ENCODE data around the gene PHF1.
"Not testable (repeated sequence)": the region's sequence is repeated elsewhere in the genome, so short reads cannot be mapped to it uniquely, and the experiment has no call there.

Gene PHF1

DNA sequence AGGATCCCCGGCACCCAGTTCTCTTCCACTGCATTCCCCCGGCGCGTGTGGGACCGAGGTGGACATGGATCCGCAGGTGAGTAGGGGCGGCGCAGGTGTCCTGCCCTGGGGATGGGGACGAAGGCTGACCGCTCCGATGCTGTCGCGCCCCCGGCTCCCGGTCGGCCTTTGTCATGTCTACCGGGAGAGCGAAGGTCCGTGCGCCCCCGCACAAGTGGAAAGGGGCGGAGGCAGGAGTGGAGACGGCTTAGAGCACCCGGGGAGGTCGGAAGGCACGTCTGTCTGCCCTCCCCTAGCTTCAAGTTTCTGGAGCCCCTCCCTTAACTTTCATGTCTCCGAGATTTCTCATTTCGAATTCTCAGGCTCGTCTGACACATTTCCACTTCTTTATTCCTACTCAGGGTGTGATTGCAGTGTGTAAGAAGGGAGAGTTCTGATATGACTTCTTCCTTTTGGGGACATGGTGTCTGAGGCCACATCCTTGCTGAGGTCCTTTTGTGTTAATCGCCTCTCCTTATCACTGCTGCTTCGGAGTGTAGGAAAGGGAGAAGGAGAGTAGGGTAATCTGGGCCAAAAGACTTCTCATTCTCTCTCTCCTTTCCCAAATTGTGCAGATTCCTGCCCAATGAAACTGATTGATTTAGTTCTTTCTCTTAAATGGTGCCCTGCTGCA lies 18.8 kb upstream of the PHF1 start:
- DNase-seq (ENCODE audit: low read depth, low spot score): no peak

DNA sequence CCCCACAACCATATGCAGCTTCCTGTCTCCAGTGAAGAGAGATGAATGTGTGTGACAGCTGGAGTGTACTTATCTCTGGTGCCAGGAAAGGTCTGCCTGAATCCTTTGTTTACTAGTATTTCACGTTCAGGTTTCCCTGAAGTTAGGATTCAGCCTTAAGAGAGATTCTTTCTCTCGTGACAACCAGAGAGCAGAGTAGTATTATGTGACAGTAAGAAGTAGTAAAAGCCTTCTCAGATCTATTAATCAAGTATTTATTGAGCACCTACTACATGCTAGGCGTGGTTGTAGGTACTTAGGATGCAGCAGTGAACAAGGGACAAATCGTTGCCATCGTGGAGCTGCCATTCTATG lies 18.2 kb upstream of the PHF1 start:
- no peak for DNase-seq (ENCODE audit: low read depth, low spot score)

DNA sequence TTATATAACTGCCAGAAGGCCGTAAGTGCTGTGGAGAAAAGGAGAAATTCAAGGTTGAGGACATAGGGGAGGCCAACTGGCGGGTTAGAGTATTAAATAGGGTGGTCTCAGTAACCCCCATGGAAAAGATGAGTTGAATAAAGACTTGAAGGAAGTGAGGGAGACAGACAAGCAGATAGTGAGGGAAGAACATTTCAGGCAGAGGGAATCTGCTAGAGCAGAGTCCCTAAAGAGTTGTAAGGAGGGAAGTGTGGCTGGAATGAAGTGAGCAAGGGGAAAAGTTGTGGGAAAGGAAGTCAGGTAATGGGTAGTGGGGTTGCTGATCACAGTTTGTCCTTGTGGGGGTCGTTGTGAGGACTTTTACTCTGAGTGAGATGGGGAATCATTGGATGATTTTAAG lies 17.8 kb upstream of the PHF1 start:
- no peak for DNase-seq (ENCODE audit: low read depth, low spot score)

DNA sequence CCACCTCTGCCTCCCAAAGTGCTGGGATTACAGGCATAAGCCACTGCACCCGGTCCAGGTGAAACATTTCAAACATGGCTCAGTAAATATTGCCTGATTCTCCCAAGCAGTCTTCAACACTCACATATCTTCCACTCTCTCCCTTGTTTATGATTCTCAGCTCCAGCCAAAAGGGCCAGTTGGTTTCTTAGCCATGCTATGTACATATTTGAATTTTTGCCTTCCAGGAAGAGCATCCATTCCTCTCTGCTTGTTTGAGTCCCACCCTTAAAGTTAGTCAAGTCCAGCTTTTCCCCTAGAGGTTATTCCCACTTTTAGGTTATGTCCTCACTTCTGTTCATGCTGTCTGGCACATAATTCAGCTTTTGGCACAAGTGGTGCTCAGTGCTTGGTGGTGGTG lies 13.3 kb upstream of the PHF1 start:
- no peak for DNase-seq (ENCODE audit: low read depth, low spot score)

DNA sequence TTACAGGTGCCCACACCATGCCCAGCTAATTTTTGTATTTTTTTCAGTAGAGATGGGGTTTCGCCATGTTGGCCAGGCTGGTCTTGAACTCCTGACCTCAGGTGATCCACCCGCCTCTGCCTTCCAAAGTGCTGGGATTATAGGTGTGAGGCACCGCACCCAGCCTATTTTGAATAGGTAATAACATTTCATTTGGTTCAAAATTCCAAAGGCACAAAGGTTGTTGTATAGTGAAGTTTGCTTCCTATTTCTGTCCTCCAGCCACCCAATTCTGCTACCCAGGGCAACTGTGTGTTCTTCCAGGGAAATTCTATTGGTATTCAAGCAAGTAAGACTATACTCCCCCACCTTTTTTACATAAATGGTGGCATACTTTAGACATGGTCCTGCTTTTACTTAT lies 12.2 kb upstream of the PHF1 start:
- DNase-seq (ENCODE audit: low read depth, low spot score): not testable (repeated sequence)

DNA sequence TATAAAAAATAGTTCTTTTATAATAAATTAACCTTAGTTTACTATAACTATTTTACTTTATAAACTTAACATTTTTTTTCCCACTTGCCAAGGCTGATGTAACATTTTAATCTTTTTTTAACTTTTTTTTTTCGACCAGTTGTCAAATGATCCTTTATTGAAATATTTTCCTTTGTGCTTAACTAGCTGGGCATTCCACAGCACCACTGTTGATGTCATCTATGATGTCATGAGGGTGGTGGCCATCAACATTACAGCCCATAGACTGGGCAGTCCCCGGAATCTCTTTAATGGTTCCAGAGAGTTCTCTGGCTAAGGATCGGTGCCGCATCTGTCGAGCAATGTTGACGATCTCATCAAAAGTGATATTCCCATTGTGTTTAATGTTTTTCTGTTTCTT lies 10.9 kb upstream of the PHF1 start:
- not testable (repeated sequence) for DNase-seq (ENCODE audit: low read depth, low spot score)

DNA sequence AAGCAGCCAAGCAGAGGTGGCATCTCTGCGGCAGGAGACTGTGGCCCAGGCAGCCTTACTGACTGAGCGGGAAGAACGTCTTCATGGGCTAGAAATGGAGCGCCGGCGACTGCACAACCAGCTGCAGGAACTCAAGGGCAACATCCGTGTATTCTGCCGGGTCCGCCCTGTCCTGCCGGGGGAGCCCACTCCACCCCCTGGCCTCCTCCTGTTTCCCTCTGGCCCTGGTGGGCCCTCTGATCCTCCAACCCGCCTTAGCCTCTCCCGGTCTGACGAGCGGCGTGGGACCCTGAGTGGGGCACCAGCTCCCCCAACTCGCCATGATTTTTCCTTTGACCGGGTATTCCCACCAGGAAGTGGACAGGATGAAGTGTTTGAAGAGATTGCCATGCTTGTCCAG lies 5.9 kb upstream of the PHF1 start:
- no peak for DNase-seq (ENCODE audit: low read depth, low spot score)

DNA sequence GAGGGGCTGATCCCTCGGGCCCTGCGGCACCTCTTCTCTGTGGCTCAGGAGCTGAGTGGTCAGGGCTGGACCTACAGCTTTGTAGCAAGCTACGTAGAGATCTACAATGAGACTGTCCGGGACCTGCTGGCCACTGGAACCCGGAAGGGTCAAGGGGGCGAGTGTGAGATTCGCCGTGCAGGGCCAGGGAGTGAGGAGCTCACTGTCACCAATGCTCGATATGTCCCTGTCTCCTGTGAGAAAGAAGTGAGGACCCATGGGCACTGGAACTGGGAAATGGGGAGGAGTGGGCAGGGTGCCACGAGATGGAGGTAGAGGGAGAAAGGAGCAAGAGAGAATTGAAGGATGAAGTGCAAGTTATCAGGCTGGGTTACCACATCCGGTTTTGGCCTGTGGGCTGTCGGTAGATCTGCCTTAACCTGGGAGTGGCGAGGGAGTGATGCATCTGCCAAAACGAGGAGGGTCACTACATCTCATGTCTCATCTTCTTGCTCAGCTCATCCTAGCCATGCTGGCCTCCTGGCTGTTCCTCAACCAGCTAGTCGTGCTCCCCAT lies 5.4 kb upstream of the PHF1 start:
- no peak for DNase-seq (ENCODE audit: low read depth, low spot score)

DNA sequence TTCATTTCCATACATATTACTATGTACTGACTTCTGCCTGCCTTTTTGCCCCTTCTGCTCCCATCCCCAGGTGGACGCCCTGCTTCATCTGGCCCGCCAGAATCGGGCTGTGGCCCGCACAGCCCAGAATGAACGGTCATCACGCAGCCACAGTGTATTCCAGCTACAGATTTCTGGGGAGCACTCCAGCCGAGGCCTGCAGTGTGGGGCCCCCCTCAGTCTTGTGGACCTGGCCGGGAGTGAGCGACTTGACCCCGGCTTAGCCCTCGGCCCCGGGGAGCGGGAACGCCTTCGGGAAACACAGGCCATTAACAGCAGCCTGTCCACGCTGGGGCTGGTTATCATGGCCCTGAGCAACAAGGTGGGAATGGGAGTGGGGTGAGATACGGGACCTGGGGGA lies 4.7 kb upstream of the PHF1 start:
- DNase-seq (ENCODE audit: low read depth, low spot score): no peak

DNA sequence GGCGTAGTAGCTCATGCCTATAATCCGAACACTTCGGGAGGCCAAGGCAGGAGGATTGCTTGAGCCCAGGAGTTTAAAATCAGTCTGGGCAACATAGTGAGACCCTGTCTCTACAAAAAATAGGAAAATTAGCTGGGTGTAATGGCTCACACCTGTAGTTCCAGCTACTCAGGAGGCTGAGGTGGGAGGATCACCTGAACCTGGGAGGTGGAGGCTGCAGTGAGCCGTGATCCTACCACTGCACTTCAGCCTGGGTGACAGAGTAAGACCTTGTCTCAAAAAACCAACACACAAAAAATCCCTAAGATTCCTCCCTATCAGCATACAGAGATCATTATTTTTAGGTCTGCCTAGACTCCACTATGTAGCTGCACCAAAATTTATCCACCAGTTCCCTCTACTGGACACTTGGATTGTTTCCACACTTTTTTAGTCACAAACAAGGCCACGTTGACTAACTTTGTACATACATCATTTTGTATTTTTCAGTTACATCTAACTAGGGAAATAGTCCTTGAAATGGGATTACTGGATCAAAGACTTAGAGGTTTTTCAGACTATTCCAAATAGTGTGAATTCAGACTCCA lies 3.6 kb upstream of the PHF1 start:
- no peak for DNase-seq (ENCODE audit: low read depth, low spot score)

DNA sequence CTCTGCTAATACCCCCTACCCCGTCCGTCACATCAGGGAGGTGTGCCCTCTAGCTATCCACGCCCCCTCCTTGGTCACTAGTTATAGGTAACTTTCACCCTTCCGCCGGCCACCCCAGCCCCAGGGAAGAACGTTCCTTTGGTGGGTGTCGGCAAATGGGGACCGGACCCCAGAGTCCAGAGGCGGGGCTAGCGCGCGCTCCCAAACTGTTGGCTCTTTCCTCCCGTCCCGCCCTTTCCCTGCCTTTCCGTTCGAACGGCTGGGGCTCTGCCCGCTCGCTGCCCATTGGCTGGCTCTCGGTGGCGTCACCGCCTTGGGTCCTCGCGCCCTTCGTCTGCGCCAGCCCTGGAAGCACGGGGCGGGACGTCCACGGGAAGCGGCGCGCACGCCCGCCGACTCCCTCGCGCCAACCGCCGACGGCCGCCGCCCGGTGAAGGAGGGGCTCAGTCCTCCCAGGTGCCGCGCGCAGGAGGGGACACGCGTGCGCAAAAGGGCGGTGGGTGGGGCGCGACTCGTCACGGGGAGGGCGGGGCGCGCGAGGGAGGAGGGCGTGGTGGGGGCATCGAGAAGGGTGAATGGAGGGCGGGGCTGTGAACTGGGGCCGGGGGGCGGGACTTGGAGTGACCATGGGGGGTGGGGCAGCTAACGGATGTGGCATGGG lies 634 bp upstream of the PHF1 start:
- DNase-seq (ENCODE audit: low read depth, low spot score): peak; percentile 99

DNA sequence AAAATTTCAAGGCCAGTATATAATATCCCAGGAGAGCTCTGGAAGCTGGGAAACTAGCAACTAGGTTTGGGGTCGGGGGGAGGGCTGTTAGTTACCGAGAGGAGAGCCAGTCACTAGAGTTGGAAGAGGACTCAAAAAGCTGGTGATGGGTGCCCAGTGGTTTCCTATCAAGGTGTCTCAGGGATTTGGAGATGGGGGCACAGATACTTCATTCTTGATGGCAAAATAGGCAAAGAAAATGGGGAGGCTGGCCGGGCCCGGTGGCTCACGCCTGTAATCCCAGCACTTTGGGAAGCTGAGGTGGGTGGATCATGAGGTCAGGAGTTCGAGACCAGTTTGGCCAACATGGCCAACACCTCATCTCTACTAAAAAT lies 805 bp downstream of the PHF1 start:
- DNase-seq (ENCODE audit: low read depth, low spot score): no peak

DNA sequence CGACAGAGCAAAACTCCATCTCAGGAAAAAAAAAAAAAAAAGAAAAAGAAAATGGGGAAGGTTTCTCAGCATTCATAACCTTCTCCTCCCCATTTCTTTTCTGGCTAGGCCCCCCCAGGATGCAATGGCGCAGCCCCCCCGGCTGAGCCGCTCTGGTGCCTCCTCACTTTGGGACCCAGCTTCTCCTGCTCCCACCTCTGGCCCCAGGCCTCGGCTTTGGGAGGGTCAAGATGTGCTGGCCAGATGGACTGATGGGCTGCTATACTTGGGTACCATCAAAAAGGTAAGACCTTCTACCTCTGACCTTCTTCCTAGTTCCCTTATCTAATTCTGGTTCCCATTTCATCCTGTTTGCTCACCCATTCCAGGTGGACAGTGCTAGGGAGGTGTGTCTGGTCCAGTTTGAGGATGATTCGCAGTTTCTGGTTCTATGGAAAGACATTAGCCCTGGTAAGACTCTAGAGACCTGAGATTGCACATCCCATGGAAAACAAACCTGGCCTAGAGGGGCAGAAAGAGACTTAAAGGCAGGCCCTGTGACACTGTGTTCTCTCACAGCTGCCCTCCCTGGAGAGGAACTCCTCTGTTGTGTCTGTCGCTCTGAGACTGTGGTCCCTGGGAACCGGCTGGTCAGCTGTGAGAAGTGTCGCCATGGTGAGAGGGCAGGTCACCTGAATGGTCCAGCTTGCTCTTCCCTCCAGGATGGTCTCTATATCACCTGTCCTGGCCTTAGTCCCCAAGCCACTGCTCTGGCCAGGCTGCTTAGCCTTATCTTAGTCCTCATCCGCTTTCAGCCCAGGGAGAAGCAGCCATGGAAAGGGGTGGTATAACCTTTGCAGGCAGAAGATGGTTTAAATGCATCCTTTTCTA lies 1.6 kb downstream of the PHF1 start:
- DNase-seq (ENCODE audit: low read depth, low spot score): no peak

DNA sequence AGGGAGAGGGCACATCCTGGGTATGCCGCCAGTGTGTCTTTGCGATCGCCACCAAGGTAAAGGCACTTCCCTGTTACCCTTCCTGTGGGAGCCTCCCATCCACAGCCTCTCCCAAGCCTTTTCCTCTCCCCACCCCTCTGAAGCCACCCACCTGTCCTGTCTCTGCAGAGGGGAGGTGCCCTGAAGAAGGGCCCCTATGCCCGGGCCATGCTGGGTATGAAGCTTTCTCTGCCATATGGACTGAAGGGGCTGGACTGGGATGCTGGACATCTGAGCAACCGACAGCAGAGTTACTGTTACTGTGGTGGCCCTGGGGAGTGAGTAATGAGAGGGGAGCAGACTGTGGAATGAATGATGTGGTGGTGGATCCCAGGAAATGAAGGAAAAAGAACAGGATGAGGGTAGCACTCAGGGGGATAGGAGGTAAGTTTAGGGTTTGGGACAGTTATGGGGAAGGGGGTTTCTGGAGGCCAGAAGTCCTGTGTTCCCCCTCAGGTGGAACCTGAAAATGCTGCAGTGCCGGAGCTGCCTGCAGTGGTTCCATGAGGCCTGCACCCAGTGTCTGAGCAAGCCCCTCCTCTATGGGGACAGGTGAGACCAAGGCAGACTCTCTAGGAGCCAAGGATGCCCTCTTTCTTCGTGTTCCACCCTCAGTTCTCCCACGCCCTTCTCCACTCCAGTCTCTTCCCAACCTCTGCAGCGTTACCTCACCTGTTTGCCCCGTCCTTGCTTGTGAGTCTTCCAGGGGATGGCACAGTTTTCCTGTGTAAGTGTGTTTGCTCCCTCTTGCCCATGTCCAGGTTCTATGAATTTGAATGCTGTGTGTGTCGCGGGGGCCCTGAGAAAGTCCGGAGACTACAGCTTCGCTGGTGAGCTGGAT lies 2.7 kb downstream of the PHF1 start:
- DNase-seq (ENCODE audit: low read depth, low spot score): no peak

DNA sequence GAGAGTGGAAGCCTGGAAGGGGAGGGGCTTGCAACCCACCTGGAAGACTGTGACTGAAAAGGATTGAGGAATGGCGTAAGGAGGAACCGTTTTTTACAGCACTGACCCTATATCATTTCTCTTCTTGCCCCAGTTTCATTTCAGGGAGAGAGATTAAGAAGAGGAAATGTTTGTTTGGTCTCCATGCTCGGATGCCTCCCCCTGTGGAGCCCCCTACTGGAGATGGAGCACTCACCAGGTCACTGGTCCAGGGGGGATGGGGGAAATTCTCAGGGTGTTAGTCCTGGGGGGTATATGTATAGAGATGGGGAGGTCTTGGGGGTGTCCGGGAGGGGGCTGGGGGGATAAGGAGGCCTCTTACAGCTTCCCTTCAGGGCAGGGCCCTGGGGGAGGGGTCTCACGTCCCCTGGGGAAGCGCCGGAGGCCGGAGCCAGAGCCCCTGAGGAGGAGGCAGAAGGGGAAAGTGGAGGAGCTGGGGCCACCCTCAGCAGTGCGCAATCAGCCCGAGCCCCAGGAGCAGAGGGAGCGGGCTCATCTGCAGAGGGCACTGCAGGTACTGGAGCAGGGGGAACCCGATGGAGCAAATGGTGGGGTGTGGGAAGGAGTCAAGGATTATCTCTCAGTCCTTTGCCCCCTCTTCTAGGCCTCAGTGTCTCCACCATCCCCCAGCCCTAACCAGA lies 3.9 kb downstream of the PHF1 start:
- no peak for DNase-seq (ENCODE audit: low read depth, low spot score)

DNA sequence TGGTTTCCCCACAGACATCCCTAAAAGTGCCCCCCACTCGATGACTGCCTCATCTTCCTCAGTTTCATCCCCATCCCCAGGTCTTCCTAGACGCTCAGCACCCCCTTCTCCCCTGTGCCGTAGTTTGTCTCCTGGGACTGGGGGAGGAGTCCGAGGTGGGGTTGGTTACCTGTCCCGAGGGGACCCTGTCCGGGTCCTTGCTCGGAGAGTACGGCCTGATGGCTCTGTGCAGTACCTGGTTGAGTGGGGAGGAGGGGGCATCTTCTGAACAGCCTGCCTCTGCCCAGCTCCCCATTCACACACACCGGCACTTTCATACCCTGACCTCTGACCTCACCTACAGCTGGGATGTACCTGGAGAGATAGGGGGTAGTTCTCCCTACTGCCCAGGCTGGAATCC lies 5.0 kb downstream of the PHF1 start:
- DNase-seq (ENCODE audit: low read depth, low spot score): no peak

DNA sequence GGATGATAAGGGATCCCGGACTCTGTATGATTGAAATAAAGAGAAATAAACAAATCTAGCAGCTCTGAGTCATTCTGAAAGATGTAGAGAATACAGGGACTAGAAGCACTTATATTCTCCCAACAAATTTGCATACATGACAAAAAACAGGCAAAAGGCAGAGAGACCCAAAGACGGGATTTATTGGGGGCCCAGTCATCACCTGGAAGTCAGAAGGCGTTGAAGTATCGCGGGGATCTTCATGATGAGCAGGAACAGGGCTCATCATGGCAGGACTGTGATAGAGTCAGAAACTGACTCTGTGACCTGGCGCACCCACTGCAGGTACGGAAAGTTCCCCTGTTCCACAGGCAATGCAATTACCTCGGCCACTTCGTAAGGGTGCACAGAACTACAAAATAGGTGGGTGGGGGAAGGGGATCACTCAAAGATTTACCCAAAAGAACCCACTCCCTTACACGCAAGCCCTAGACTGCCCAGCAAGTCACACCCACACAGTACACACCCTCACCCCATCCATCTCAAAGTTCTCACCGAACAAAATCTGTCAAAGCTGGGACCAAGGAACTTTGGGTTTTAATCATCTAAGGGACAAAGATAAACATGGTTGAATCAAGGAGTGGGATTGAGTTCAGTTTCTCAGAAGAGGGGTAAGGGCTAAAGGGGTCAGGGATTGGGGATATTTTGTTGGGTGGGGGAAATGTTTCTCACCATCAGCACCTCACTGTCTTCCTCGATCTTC lies 5.7 kb downstream of the PHF1 start:
- DNase-seq (ENCODE audit: low read depth, low spot score): no peak

DNA sequence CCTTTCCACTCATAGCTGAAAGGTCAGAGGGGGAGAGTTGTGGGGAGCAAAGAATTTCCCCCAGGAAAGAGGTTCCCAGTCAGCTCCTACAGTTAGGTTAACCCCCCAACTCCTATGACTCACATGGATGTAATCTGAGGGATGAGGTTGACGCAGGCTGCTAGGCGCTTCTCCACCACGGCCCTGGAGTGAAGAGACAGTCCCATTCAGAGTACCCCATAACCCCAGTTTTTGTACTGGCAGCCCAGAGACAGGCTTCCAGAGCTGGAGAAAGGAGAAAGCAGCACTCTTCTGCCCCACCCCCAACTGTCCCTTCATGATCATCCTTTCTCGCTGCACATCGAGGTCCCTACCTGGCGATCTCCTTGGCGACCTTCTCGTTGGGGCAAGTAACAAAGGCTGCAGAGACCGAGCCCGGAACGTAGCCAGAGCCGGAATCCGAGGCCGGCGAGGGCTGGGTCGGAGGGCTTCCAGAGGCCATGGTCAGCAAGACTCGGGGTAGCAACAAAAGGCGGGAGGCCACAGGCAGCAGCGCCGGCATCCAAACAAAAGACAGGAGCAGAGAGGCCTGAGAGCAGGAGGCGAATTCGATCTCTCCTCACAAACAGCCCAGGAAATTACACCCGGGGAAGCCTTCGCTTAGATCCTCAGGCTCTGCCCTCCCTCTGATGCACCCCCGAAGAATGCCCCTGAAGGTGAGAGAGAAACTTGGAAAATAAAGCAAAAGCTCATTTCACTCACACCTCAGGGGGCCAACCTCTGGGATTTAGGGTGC lies 6.5 kb downstream of the PHF1 start:
- no peak for DNase-seq (ENCODE audit: low read depth, low spot score)

Measured in ELF-1 (cell line).